ENCODE results near the gene C10orf67. TPM values are rescaled to one million over a fixed set of nuclear protein-coding genes. Genes with fewer than 3 reads are reported as not detected.

C10orf67 gene
- total and polyA plus RNA-seq, 2 of the 8 experiments (the other 6 are each of a cell fraction or from before 2014, with no cell fraction given) = 0.05 to 0.11 TPM

- TF ChIP-seq ATF3 (IDR thresholded peaks at IDR 0.05; ENCODE audit: insufficient read depth, low read depth, low read length) (no peak), ATF2 (IDR thresholded peaks at IDR 0.05; ENCODE audit: low read length) (no peak), SP2 (IDR thresholded peaks at IDR 0.05; ENCODE audit: low read length) (no peak)
Observed at GRCh38 chr10:23342213-23342884, 2.2 kb downstream of the C10orf67 start (continued).

All from H1 (cell line).